NT2/D1 (cell line): ENCODE data around the gene ACOT8.

Source experiments
- SUZ12 ChIP-seq: IDR thresholded peaks from 2 replicates; pipeline ENCODE4 v1.6.1; 2011; ENCODE audit not compliant: insufficient read length, insufficient read depth; ENCODE audit errors: extremely low read depth
- YY1 ChIP-seq: IDR thresholded peaks from 2 replicates; pipeline ENCODE4 v1.6.1; 2011; ENCODE audit not compliant: insufficient read length, insufficient read depth
- ZNF274 ChIP-seq: IDR thresholded peaks from 2 replicates; pipeline ENCODE4 v1.6.1; 2011; ENCODE audit warnings: mild to moderate bottlenecking, low read depth, low read length

- TF ChIP-seq YY1 (no peak), ZNF274 (no peak), SUZ12 (no peak)
Measured at GRCh38 chr20:45835825-45836224, 21.4 kb downstream of the ACOT8 start.
